GM19467 (cell line): ENCODE measurements around the gene PLEK.
"Not testable (repeated sequence)": the region's sequence is repeated elsewhere in the genome, so short reads cannot be mapped to it uniquely, and the experiment has no call there.

Experiments used
- ATAC-seq: cut with Tn5 transposase; IDR thresholded peaks from one replicate; pipeline ENCODE4 v1.9.1; 2021; ENCODE audit warnings: mild to moderate bottlenecking, moderate library complexity; ENCODE audit not compliant: unreplicated experiment

The PLEK gene

GRCh38 chr2:68436270-68436669, 71.2 kb downstream of the PLEK start:
- ATAC-seq, result no peak

DNA sequence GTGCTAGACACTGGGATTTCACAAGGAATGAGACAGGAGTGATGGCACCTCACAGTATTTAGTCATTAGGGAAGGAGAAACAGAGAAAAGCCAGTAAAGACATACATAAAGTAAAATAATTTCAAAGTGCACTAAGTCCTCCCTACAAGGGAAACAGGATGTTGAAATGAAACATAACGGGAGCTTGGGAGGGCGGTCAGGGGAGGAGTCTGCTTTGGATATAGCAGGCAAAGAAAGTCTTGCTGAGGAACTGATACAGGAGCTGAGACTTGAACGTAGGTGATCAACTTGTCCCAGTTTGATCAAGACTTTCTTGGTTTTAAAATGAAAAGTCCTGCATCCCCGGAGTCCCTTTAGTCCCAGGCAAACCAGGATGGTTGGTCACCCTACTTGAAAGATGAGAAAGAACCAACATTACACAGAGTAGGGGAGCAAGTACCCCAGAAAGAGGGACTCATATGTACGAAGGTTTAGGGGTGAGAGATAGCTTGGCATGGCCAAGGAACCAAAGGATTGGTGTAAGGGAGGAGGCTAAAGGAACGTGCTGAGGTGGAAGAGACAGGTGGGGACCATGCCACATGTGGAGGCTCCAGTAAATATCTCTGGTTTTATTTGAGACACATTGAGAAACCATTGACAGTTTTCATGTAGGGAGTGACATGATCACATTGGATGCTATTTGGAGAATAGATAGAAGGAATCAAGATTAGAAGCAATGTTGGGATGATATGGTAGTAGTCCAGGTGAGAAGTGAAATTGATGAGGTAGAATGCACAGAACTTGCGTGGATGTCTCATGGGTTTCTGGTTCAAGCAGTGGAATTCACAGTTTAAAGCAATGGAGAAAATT, 73.6 kb downstream of the PLEK start:
- no peak for ATAC-seq

DNA sequence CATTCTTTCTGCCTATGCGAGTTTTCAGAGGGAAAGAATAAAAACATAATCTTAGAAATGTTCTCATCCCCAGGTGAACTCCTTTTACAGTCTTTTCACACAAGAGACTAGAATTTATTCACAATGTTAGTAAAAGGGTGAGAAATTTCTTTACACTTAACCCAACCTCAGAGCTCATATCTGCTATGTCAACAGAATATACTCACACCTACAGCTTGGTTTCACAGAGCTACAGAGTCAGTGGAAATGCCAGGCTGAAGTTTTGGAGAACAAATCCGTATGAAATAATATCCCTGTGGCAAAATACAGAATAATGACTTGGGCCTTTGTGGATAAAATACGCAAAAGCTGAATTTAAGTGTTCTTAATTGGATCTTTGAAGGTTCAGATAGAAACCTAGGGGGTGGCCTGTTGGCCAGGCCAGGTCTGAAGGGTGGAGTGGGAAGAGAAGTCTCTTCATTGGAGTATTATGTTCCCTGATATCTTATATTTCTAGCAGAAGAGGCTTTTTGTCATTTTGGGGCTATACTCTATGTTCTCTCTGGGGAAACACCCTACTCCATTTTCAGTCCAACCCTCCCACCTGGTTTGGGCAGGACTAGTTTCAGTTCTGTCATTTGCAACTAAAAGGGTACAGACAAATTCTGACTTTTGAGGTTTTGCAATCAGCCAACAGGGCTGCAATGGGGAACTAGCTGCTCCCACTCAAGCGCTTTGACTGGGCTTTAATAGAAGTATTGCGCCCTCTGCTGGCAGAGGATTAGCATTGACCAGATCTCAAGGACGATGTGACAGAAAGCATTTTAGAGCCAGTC, 76.3 kb downstream of the PLEK start:
- peak; percentile 99 for ATAC-seq

DNA sequence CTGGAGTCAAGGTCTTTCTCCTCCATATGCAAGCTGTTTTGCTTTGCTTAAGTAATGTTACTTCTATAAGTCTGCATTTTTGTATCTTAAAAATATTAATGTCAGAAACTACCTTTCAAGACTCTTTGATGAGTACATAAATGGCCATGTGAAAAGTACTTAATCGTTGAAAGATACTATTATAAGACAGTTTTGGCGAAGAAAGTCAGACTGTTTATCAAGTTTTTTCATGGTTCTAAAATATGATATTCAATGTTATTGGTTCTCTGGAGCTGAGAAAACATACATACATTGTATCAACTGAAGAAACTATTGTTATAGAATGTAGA, 76.9 kb downstream of the PLEK start:
- ATAC-seq, result no peak

DNA sequence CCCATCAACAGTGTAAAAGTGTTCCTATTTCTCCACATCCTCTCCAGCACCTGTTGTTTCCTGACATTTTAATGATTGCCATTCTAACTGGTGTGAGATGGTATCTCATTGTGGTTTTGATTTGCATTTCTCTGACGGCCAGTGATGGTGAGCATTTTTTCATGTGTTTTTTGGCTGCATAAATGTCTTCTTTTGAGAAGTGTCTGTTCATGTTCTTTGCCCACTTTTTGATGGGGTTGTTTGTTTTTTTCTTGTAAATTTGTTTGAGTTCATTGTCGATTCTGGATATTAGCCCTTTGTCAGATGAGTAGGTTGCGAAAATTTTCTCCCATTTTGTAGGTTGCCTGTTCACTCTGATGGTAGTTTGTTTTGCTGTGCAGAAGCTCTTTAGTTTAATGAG, 81.3 kb downstream of the PLEK start:
- not testable (repeated sequence) for ATAC-seq
